MM.1S (cell line): ENCODE data around the gene INTS11.

ENCODE experiments used
- DNase-seq: peaks from one replicate; pipeline ENCODE4 v3.0.0-alpha.2; 2015
- H2AFZ ChIP-seq: fragments of 300-600 bp; sonication (generic); 2 replicates; pipeline ENCODE4 v1.6.0; 2016; ENCODE audit warnings: antibody characterized with exemption, low read length
- H3F3A ChIP-seq: fragments of 300-600 bp; sonication (generic); 2 replicates; pipeline ENCODE4 v1.6.1; 2016; ENCODE audit warnings: mild to moderate bottlenecking, antibody characterized with exemption, low read length, moderate library complexity, mixed read lengths; ENCODE audit not compliant: insufficient read depth
- H3K27ac ChIP-seq: fragments of 300-600 bp; sonication (generic); 2 replicates; pipeline ENCODE4 v1.5.1; 2016; ENCODE audit warnings: mild to moderate bottlenecking, low read length
- H3K27me3 ChIP-seq: fragments of 300-600 bp; sonication (generic); replicated peaks from 2 replicates; pipeline ENCODE4 v1.6.0; 2016; ENCODE audit warnings: low read length; ENCODE audit not compliant: insufficient read depth
- H3K36me3 ChIP-seq: fragments of 300-600 bp; sonication (generic); replicated peaks from 2 replicates; pipeline ENCODE4 v1.6.1; 2016; ENCODE audit warnings: mild to moderate bottlenecking, low read length, mixed read lengths; ENCODE audit not compliant: insufficient read depth
- H3K4me1 ChIP-seq: fragments of 300-600 bp; sonication (generic); 2 replicates; pipeline ENCODE4 v1.6.1; 2016; ENCODE audit warnings: low read length, mixed read lengths
- H3K4me2 ChIP-seq: fragments of 300-600 bp; sonication (generic); 2 replicates; pipeline ENCODE4 v1.6.0; 2016; ENCODE audit warnings: low read depth, low read length
- H3K4me3 ChIP-seq: fragments of 300-600 bp; sonication (generic); 2 replicates; pipeline ENCODE4 v1.5.1; 2016; ENCODE audit warnings: low read length, mixed read lengths
- H3K79me2 ChIP-seq: fragments of 300-600 bp; sonication (generic); 2 replicates; pipeline ENCODE4 v1.6.1; 2016; ENCODE audit warnings: mixed run types, low read length, mixed read lengths
- H3K9ac ChIP-seq: fragments of 300-600 bp; sonication (generic); 2 replicates; pipeline ENCODE4 v1.6.1; 2016; ENCODE audit warnings: low read length, mixed read lengths
- H3K9me2 ChIP-seq: fragments of 300-600 bp; sonication (generic); replicated peaks from 2 replicates; pipeline ENCODE4 v1.6.1; 2016; ENCODE audit warnings: mild to moderate bottlenecking, low read length, mixed read lengths; ENCODE audit not compliant: insufficient read depth
- H3K9me3 ChIP-seq: fragments of 300-600 bp; sonication (generic); replicated peaks from 2 replicates; pipeline ENCODE4 v1.6.1; 2016; ENCODE audit warnings: mild to moderate bottlenecking, low read length, mixed read lengths; ENCODE audit not compliant: insufficient read depth
- H4K20me1 ChIP-seq: fragments of 300-600 bp; sonication (generic); 2 replicates; pipeline ENCODE4 v1.6.1; 2016; ENCODE audit warnings: mild to moderate bottlenecking, low read length, moderate library complexity, mixed read lengths; ENCODE audit not compliant: insufficient read depth
- EZH2 ChIP-seq: fragments of 300-600 bp; sonication (generic); optimal IDR thresholded peaks from 2 replicates; pipeline ENCODE3; 2017; ENCODE audit warnings: low read depth, mild to moderate bottlenecking, antibody characterized with exemption, low read length, mixed read lengths
- EZH2phosphoT487 ChIP-seq: fragments of 300-600 bp; sonication (generic); IDR thresholded peaks from 2 replicates; pipeline ENCODE4 v1.6.1; 2018; ENCODE audit warnings: antibody characterized with exemption, low read length
- TF ChIP-seq, protein P1 (sequence below): fragments of 300-600 bp; sonication (generic); IDR thresholded peaks from 2 replicates; pipeline ENCODE4 v1.5.1; 2016; ENCODE audit warnings: antibody characterized with exemption, low read length, mixed read lengths

Gene INTS11

GRCh38 chr1:1337793-1338147, 13.3 kb upstream of the INTS11 start:
- Histone ChIP-seq H4K20me1 (no peaks in the 10 kb centered on the region), H3F3A (no peaks in the 10 kb centered on the region), H3K27ac (no peak overlapping the region), H3K27me3 (no peaks in the 10 kb centered on the region), H3K9ac (no peak overlapping the region), H3K36me3 (no peaks in the 10 kb centered on the region), H3K79me2 (no peaks in the 10 kb centered on the region), H3K4me1 (no peaks in the 10 kb centered on the region), H2AFZ (no peak overlapping the region), H3K9me2 (no peaks in the 10 kb centered on the region), H3K4me3 (no peak overlapping the region), H3K9me3 (no peaks in the 10 kb centered on the region), H3K4me2 (no peak overlapping the region)
- TF ChIP-seq EZH2phosphoT487 (no peak), EZH2 (no peak)
- TF ChIP-seq, protein P1, sequence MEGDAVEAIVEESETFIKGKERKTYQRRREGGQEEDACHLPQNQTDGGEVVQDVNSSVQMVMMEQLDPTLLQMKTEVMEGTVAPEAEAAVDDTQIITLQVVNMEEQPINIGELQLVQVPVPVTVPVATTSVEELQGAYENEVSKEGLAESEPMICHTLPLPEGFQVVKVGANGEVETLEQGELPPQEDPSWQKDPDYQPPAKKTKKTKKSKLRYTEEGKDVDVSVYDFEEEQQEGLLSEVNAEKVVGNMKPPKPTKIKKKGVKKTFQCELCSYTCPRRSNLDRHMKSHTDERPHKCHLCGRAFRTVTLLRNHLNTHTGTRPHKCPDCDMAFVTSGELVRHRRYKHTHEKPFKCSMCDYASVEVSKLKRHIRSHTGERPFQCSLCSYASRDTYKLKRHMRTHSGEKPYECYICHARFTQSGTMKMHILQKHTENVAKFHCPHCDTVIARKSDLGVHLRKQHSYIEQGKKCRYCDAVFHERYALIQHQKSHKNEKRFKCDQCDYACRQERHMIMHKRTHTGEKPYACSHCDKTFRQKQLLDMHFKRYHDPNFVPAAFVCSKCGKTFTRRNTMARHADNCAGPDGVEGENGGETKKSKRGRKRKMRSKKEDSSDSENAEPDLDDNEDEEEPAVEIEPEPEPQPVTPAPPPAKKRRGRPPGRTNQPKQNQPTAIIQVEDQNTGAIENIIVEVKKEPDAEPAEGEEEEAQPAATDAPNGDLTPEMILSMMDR: no peak
- DNase-seq: no peak

DNA sequence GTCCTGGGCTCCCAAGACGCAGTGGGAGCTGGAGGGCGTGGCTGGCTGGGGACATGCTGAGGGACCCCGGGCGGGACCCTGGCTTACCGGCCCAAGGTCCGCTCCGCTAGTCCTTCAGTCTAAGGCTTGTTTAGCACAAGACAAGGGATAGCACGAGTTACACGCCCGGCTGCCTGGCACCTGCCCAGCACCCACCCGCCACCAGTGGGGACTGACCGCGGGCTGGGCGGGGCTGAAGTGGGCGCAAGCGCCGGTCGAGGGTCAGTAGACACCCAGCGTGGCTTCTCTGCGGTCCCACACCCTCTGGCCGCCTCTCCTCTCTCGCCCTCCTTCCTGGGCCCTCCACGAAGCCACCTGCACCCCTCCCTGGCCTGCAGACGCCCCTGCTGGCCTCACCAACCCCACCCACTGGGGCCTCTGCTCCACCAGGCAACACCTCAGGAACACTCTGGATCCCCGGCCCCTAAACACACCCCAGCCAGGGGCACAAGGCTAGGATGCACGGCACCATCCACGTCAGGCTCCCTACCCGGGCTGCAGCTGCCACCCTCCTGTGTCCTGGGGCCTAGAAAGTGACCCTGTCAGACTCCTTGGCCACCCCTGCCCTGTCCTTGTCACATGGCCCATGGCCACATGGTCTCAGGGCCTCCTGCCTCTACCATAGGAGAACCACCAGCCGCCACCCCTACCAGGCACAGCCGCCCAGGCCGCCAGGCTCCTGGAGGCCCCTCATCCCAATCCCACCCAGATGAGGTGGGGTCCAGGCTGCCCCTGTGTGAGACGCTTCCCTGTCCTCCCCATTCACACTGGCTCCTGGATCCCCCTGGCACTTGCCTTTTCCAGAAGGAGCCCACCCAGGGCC, 12.7 kb upstream of the INTS11 start:
- Histone ChIP-seq H3K9me3 (no peaks in the 10 kb centered on the region), H3K36me3 (no peaks in the 10 kb centered on the region), H2AFZ (no peak overlapping the region), H3K9ac (no peak overlapping the region), H3K9me2 (no peaks in the 10 kb centered on the region), H3K4me2 (no peak overlapping the region), H3K27me3 (no peaks in the 10 kb centered on the region), H4K20me1 (no peaks in the 10 kb centered on the region), H3K4me3 (no peak overlapping the region), H3F3A (no peaks in the 10 kb centered on the region), H3K27ac (no peak overlapping the region), H3K4me1 (no peaks in the 10 kb centered on the region), H3K79me2 (no peaks in the 10 kb centered on the region)
- no peak for DNase-seq
- TF ChIP-seq EZH2: no peak
- TF ChIP-seq, protein P1: no peak

DNA sequence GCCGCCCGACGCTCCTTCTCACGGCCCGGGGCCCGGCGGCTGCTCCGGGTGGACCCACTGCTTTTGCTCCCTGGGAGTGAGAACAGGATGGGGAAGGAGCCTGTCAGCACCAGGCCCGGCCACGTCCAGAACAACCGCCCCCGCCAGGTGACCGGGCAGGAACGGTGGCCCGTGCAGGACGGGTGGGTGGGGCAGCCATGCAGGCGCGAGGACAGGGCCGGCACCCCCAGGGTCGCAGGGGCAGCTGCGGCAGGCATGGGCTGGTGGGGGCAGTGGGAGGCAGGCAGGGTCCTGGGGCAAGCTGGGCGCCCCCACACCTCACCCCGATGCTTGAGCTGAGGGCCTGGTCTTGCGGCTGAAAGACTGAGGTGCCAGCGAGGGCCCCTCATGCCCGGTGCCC, 12.0 kb upstream of the INTS11 start:
- Histone ChIP-seq H3K79me2 (no peaks in the 10 kb centered on the region), H3K9me3 (no peaks in the 10 kb centered on the region), H3K4me3 (no peak overlapping the region), H3K27ac (no peak overlapping the region), H3K9ac (no peak overlapping the region), H4K20me1 (no peaks in the 10 kb centered on the region), H3F3A (no peaks in the 10 kb centered on the region), H3K27me3 (no peaks in the 10 kb centered on the region), H3K9me2 (no peaks in the 10 kb centered on the region), H3K4me2 (no peak overlapping the region), H3K36me3 (no peaks in the 10 kb centered on the region), H2AFZ (no peak overlapping the region), H3K4me1 (no peaks in the 10 kb centered on the region)
- no peak for DNase-seq
- TF ChIP-seq, protein P1: no peak
- TF ChIP-seq EZH2: no peak
- no peak for TF ChIP-seq EZH2phosphoT487
